ENCODE results near the gene EPB41L4A.

The EPB41L4A gene

DNA sequence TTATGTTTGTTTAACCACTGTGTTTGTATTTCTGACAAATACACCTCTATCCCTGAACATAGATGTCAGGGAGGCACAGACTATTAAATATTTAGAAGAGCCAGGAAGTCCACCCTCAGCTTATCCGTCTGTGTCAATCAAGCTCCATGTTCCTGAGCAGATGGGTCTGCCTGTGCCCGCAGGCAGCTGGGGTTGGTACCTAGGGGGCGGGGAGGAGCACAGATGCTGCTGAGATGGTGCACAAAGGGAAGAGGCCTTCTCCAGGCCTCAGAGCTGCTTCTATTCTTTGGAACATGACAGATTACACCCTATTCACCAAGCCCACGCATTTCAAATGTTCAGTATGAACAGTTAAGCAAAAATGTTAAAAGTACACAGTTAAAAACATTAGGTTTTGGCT is 142.1 kb downstream of the EPB41L4A start:
- H3K4me3 Mint-ChIP-seq, result no peak overlapping the region

GRCh38 chr5:112275671-112276070 is 143.4 kb downstream of the EPB41L4A start:
- no peaks in the 10 kb centered on the region for H3K9me3 Mint-ChIP-seq

More for the DNA sequence above, 142.1 kb downstream of the EPB41L4A start:
- no peaks in the 10 kb centered on the region for H3K27me3 Mint-ChIP-seq (ENCODE audit: low read depth)
- no peaks in the 10 kb centered on the region for H3K9me3 Mint-ChIP-seq
- H3K4me1 Mint-ChIP-seq, result peaks cover under 1% of the 10 kb centered on the region
- no peaks in the 10 kb centered on the region for H3K36me3 Mint-ChIP-seq (ENCODE audit: low read depth)
- TF ChIP-seq, protein P1, sequence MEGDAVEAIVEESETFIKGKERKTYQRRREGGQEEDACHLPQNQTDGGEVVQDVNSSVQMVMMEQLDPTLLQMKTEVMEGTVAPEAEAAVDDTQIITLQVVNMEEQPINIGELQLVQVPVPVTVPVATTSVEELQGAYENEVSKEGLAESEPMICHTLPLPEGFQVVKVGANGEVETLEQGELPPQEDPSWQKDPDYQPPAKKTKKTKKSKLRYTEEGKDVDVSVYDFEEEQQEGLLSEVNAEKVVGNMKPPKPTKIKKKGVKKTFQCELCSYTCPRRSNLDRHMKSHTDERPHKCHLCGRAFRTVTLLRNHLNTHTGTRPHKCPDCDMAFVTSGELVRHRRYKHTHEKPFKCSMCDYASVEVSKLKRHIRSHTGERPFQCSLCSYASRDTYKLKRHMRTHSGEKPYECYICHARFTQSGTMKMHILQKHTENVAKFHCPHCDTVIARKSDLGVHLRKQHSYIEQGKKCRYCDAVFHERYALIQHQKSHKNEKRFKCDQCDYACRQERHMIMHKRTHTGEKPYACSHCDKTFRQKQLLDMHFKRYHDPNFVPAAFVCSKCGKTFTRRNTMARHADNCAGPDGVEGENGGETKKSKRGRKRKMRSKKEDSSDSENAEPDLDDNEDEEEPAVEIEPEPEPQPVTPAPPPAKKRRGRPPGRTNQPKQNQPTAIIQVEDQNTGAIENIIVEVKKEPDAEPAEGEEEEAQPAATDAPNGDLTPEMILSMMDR (IDR thresholded peaks at IDR 0.05; ENCODE audit: unreplicated experiment in 3 of 3), result no peak
- no peak overlapping the region for H3K27ac Mint-ChIP-seq

GRCh38 chr5:112270299-112271293 is 148.5 kb downstream of the EPB41L4A start:
- Mint-ChIP-seq H3K9me3 (no peaks in the 10 kb centered on the region), H3K4me1 (no peaks in the 10 kb centered on the region), H3K27me3 (ENCODE audit: low read depth) (no peaks in the 10 kb centered on the region), H3K36me3 (ENCODE audit: low read depth) (no peaks in the 10 kb centered on the region), H3K4me3 (no peak overlapping the region), H3K27ac (no peak overlapping the region)
- TF ChIP-seq, protein P1 (IDR thresholded peaks at IDR 0.05; ENCODE audit: unreplicated experiment in 3 of 3), result no peak

More at GRCh38 chr5:112275671-112276070, 143.4 kb downstream of the EPB41L4A start:
- no peaks in the 10 kb centered on the region for H3K27me3 Mint-ChIP-seq (ENCODE audit: low read depth)
- no peaks in the 10 kb centered on the region for H3K36me3 Mint-ChIP-seq (ENCODE audit: low read depth)
- H3K4me1 Mint-ChIP-seq, result no peaks in the 10 kb centered on the region
- H3K4me3 Mint-ChIP-seq, result no peak overlapping the region
- H3K27ac Mint-ChIP-seq, result no peak overlapping the region
- TF ChIP-seq, protein P1 (IDR thresholded peaks at IDR 0.05; ENCODE audit: unreplicated experiment in 3 of 3), result no peak

DNA sequence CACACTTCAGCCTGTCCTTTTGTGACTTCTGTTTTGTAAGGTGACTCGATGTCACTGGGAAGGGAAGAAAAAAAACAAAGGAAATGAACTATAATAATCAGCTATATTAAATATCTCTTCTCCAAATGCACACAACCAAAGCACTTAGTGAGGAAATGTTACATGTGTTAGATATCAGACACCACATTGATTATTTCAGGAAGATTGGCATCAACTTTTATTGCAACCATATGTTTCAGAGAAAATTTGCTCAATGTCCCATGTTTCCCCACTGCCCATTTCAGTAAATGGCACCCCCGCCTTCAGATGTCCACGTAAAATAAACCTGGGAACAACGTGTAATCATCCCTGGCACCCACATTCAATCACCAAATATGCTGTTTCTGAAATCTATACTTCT is 151.8 kb downstream of the EPB41L4A start:
- Mint-ChIP-seq H3K9me3 (no peaks in the 10 kb centered on the region), H3K27ac (no peak overlapping the region), H3K4me1 (no peaks in the 10 kb centered on the region), H3K4me3 (no peak overlapping the region), H3K27me3 (ENCODE audit: low read depth) (no peaks in the 10 kb centered on the region), H3K36me3 (ENCODE audit: low read depth) (no peaks in the 10 kb centered on the region)
- TF ChIP-seq, protein P1 (IDR thresholded peaks at IDR 0.05; ENCODE audit: unreplicated experiment in 3 of 3), result no peak

GRCh38 chr5:112264666-112265065 is 154.4 kb downstream of the EPB41L4A start:
- Mint-ChIP-seq H3K9me3 (no peaks in the 10 kb centered on the region), H3K4me1 (no peaks in the 10 kb centered on the region), H3K4me3 (no peak overlapping the region), H3K27me3 (ENCODE audit: low read depth) (no peaks in the 10 kb centered on the region), H3K36me3 (ENCODE audit: low read depth) (no peaks in the 10 kb centered on the region), H3K27ac (no peak overlapping the region)
- TF ChIP-seq, protein P1 (IDR thresholded peaks at IDR 0.05; ENCODE audit: unreplicated experiment in 3 of 3), result no peak
